Activated CD8-positive, alpha-beta memory T cell treated with anti-CD3 and anti-CD28 coated beads for 24 hours (primary cell): ENCODE data around the gene YARS1.
A peak's percentile ranks its signal among the peaks of the same experiment; 100 is the strongest.

Experiments used
- DNase-seq: peaks from one replicate; pipeline ENCODE4 v3.0.0-alpha.2; 2020

The YARS1 gene

GRCh38 chr1:32775640-32776337, 41.4 kb downstream of the YARS1 start:
- DNase-seq: no peak

DNA sequence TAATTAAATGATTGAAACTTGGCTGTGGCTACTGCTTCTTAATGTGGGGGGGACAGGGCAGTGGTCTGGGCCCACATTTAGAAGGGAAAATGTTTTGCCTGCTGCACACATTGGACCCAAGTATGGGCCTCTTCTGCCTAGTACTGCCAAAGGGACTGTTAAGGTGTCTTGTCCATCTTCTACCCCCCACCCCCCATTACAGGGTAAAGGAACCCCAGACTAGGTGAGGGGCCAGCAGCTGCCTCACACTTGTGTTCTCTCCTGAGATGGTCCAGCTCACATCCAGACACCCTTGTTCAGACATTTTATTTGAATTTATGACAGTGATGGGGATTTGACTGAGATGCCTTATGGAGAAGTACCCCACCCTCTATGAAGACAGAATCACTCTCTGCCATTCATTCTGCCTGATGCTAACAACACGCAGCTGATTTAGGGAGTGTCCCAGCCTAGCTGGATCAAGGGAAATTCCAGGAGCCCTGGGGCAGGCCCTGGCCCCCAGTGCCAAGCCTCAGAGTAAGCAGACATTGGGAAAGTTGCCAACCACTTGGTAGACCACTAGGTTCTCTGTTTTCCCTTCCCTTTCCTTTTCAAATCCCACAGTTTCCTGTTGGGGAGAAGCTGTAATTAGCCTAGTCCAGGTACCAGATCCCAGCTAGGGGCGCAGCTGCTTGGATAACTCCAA, 42.1 kb downstream of the YARS1 start:
- DNase-seq: no peak

DNA sequence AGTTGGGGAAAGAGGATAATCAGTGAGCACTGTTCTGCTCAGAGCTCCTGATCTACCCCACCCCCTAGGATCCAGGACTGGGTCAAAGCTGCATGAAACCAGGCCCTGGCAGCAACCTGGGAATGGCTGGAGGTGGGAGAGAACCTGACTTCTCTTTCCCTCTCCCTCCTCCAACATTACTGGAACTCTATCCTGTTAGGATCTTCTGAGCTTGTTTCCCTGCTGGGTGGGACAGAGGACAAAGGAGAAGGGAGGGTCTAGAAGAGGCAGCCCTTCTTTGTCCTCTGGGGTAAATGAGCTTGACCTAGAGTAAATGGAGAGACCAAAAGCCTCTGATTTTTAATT, 42.7 kb downstream of the YARS1 start:
- DNase-seq: no peak

DNA sequence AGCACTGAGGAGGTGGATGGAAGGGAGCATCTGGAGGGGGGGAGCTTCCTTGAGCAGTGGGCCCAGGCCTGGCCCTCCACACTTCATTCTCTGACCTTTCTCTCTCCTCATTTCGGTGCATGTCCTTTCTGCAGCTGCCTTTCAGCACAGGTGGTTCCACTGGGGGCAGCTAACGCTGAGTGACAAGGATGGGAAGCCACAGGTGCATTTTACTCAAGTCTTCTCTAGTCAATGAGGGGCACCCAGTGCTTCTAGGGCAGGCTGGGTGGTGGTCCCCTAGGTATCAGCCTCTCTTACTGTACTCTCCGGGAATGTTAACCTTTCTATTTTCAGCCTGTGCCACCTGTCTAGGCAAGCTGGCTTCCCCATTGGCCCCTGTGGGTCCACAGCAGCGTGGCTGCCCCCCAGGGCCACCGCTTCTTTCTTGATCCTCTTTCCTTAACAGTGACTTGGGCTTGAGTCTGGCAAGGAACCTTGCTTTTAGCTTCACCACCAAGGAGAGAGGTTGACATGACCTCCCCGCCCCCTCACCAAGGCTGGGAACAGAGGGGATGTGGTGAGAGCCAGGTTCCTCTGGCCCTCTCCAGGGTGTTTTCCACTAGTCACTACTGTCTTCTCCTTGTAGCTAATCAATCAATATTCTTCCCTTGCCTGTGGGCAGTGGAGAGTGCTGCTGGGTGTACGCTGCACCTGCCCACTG, 43.2 kb downstream of the YARS1 start:
- DNase-seq: no peak

DNA sequence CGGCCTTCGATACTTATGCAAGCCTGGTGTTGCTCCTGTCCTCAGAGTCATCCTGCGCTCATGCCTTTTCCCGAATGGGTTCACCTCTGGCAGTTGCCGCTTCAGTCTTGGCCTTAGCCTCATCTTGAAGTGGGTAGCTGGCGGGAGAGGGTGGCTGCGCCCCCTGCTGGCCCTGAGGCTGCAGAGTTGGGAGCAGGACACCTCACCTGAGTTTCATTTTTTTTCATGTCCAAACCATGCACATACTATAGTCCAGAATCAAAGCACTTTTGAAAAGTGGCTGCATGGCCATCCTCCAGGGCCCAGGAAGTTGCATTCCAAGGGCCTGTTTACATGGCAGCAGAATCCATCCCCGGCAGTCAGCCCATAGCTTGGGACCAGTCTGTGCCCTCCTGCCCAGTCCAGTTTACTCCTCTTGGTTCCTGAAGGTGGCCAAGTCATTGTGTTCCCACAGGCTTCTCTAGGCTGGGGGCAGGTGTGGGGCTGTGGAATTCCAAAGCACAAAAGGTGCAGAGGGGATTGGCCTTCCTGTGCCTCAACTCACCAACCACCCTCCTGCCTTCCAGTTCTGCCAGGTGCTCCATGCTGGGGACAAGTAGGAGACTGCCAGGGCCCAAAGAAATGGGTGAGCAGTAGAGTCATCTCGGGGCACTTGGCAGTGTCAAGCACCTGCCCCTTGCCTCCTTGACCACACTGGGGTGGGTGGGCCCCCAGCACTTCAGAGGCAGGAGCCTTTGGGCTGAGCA, 44.0 kb downstream of the YARS1 start:
- peak; percentile 88 for DNase-seq

GRCh38 chr1:32772281-32773017, 44.7 kb downstream of the YARS1 start:
- DNase-seq: no peak

DNA sequence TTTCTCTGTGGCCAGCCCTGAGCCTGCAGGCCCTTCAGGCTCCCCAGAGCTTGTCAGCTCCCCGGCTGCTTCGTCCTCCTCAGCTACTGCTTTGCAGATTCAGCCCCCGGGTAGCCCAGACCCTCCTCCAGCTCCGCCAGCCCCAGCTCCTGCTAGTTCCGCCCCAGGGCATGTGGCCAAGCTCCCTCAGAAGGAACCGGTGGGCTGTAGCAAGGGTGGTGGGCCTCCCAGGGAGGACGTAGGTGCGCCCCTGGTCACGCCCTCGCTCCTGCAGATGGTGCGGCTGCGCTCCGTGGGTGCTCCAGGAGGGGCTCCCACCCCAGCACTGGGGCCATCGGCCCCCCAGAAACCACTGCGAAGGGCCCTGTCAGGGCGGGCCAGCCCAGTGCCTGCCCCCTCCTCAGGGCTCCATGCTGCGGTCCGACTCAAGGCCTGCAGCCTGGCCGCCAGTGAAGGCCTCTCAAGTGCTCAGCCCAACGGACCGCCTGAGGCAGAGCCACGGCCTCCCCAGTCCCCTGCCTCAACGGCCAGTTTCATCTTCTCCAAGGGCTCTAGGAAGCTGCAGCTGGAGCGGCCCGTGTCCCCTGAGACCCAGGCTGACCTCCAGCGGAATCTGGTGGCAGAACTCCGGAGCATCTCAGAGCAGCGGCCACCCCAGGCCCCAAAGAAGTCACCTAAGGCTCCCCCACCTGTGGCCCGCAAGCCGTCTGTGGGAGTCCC, 45.4 kb downstream of the YARS1 start:
- no peak for DNase-seq

DNA sequence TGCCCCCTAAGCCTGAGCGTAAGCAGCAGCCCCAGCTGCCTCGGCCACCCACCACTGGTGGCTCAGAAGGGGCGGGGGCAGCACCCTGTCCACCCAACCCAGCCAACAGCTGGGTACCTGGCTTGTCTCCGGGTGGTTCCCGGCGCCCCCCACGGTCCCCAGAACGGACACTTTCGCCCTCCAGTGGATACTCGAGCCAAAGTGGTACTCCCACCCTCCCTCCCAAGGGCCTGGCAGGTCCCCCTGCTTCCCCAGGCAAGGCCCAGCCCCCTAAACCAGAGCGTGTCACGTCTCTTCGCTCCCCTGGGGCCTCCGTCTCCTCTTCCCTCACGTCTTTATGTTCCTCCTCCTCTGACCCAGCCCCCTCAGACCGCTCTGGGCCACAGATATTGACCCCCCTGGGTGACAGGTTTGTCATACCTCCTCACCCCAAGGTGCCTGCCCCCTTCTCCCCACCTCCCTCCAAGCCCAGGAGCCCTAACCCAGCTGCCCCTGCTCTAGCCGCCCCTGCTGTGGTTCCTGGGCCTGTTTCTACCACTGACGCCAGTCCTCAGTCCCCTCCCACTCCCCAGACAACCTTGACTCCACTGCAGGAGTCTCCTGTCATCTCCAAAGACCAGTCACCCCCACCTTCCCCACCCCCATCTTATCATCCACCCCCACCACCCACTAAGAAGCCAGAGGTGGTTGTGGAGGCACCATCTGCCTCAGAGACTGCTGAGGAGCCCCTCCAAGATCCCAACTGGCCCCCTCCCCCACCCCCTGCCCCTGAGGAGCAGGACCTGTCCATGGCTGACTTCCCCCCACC, 46.2 kb downstream of the YARS1 start:
- no peak for DNase-seq

GRCh38 chr1:32770221-32770731, 46.9 kb downstream of the YARS1 start:
- DNase-seq: no peak

GRCh38 chr1:32769524-32770220, 47.5 kb downstream of the YARS1 start:
- DNase-seq: no peak

DNA sequence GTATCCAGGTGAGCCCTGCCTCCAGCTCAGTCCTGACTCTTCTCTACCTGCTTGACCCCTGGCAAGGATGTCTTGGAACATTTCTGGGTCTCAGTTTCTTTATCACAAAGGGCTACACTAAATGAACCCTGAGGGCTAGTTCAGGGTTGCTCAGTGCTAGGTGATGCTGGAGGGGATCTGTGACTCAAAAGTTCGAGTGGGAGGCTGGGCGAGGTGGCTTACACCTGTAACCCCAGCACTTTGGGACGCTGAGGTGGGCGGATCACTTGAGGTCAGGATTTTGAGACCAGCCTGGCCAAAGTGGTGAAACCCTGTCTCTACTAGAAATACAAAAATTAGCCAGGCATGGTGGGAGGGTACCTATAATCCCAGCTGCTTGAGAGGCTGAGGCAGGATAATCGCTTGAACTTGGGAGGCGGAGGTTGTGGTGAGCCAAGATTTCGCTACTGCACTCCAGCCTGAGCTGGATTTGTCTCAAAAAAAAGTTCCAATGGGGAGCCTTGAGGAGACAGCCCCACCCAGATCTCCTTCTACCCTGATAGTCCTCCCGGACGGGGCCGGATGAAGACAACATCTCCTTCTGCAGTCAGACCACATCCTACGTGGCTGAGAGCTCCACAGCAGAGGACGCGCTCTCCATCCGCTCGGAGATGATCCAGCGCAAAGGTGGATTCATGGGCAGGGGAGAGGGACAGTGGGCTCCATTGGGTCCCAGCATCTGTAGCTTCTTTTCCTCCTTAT, 48.9 kb downstream of the YARS1 start:
- DNase-seq: no peak

DNA sequence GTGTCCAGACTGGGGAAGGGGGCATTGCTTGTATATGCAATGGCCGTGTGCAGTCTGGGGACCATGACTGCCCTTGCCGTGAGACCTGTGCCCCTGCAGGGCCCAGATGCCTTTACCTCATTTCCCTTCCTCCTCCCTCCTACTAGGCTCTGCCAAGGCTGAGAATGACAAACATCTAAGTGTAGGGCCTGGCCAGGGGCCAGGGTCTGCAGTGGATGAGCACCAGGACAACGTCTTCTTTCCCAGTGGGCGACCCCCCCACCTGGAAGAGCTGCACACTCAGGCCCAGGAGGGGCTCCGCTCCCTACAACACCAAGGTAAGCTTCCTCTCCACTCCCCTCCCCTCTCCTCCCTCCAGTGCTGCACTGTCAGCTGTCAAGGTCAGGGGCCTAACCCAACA, 49.5 kb downstream of the YARS1 start:
- no peak for DNase-seq

DNA sequence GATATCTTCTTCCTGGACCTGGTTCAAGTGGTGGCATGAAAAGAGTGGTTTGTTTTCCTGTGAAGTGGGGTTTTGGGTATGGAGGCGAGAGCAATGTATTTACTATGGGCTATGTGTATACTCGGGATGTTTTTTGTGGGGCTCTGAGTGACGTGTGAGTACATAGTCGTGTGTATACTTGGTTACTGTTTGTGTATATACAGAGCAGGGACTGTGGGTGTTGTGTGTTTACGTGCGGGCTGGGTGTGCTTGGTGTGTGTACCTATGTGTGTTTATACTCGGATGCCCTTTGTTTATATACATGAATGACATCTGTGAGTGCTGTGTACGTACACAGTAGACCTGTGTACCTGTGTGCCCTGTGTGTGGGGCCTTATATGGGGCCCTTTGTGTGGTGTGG, 50.0 kb downstream of the YARS1 start:
- no peak for DNase-seq

DNA sequence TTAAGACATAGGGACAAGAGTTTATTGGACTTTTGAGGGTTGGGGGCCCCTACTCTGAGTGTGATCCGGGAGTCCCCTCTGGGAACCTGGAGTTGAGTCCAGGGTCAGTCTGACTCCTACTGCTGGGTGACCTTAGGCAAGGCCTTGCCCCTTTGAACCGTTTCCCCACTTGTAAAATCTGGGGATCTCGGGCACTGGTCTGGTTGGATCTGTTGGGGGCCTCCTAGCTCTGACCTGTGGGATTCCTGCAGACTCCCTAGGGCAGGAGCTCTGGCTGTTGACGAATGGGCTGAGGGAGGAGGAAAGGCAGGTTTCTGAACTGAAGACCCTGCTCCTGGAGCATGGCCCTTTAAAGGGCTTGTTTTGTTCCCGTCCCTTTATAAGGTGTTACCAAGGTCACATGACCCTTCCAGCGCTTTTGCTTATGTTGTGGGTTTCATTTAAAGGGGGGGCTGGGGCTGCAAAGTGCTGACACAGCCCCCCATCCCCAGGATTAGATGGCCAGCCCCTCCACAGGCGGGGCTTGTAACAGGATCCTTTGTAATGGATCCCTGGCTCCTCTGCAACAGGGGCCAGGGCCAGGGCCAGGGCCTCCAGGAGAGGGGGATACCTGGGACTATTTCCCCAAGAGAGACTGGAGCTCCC, 50.7 kb downstream of the YARS1 start:
- no peak for DNase-seq

DNA sequence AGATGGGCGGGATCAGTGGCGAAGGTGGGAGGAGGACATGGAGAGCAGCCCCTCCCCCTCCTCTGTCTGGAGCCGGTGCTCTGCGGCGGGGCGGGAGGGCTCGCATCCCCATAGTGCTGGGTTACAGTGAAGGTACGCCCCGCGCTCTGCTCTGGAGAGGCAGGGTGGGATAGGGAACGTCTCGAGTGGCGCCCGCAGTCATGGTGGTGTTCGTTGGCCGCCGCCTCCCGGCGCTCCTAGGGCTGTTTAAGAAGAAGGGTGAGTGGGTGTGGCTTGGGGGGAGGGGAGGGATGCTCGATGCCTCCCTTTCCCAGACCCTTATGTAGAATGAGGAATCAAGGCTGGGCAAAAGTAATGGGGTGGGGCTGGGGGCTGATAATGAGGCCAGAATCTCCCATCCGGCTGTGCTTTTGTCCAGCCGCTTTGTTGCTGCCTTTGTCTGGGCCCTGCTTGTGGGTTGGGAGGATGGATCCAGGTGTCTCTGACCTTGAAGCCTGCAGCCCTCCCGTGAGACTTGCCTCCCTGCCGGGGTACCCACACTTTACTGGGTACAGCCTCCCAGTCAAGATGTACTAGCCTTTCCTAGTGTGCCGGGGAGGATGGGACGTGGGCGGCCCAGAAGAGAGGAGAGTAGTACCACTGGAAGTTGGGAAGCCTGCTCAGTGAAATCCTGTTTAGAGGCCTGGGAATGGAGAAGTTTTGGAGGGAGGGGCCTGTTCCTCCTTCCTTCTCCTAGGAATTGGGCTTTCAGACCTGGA, 51.4 kb downstream of the YARS1 start:
- DNase-seq: no peak

GRCh38 chr1:32764826-32765569, 52.2 kb downstream of the YARS1 start:
- no peak for DNase-seq

DNA sequence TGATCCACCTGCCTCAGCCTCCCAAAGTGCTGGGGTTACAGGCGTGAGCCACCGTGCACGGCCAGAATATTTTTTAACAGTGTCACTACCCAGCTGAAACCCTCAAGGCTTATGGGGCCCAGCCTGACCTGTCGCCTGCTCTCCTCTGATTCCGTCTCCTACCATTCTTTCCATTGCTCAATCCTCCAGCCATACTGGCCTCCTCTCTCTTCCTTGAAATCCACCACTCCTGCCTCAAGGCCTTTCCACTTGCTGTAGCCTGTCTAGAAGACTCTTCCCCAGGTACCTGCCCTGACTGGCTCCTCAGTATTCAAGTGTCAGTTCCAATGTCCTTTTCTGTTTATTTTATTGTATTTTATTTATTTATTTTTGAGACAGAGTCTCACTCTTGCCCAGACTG, 53.9 kb downstream of the YARS1 start:
- DNase-seq: no peak

GRCh38 chr1:32761936-32762335, 55.2 kb downstream of the YARS1 start:
- no peak for DNase-seq
